NCI-H2196 (cell line): ENCODE measurements around the gene TAS1R2.
"Not testable (repeated sequence)": the region's sequence is repeated elsewhere in the genome, so short reads cannot be mapped to it uniquely, and the experiment has no call there.

Experiments used
- DNase-seq: peaks from one replicate; lab custom pipeline; 2025; ENCODE audit not compliant: unreplicated experiment; lab: John Stamatoyannopoulos, UW

The TAS1R2 gene

DNA sequence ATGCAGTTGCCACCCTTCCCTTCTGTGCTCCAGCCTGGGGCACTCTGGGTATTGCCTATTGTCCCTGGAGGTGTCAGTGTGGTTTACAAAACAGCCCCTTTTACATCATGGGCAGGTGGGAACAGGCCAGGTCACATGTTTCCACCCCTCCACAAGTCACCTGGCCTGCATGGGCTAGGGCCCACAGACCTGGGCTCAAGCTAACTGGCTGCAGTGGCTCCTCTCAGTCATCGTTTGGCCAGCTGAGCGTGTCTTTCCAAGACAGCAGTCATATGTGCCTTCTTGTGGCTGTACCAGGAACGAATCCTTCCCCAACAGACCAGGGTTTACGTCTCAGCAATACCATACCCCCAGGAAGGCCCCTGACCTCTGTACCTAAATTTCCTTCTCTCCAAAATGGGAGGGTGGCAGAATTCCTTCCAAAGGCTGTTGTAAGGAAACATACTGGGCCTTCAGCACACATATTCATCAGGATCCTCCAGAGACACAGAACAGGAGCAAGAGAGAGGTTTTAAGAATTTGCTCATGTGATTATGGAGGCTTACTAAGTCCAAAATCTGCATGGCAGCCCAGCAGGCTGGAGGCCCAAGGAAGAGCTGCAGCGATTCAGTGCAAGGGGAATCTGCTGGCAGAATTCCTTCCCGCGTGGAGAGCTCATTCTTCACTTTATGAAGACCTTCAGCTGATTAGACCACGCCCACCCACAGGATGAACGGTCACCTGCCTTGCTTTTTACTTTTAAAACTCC lies 10.6 kb upstream of the TAS1R2 start:
- DNase-seq: no peak

DNA sequence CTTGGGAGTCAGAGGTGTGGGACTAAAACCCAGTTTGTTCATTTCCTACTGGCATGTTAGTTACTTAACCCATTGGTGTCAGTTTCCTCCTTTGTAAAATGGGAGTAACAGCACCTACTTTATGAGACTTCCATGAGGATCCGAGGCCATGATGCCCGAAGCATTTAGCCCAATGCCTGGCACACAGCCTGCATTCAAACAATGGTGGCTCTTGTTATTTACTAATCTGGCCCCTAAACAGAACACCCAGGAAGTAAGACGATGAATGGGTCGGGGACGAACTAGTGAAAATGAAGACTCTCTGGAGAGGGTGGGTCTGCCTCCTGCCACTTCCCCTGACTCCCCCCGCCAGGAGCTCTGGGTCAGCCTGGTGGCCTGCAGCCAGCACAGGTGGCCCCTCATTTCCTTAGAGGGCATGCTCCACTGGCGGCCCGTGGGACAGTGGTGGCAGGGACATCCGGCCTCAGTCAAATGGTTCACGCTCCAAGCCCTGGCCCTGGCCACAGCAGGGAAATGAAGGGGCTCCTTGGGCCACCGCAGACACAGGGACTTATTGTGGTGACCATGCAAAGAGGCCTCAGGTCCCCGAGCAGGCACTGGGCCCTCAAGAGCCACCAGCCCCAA lies 9.5 kb upstream of the TAS1R2 start:
- DNase-seq: no peak

DNA sequence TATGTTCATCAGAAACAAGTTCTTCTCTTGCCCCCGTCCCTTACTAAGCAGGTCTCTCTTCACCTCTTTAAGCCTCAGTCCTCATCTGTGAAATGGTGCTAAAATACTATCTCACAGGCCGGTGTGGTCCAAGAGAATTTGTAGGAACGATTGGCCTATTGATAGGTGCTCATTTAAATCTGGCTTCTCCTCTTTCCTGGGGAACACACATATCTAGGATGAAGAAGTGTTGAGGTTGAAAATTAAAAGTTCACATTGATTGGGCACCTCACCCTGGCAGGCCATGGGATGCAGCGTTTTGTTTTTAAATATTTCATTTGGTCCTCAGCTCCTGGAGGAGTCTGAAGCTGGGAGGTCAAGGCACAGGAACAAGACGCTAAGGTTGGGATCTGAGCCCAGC lies 8.9 kb upstream of the TAS1R2 start:
- no peak for DNase-seq

DNA sequence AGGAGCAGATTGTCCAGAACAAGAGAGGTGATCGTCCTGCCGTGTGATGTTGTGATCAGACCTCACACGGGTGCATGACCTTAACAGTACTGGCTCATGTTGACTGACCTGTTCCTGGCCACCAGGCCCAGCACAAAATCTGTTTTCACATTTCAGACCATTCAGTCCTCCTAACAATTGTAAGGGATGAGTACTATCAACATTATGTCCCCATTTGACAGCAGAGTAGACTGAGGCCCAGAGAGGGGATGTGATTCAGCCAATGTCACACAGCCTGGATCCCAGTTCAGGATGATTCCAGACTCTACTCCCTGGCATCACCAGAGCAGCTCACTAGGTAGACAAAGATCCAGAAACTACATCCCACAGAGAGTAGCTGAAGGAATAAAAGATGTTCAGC lies 7.4 kb upstream of the TAS1R2 start:
- DNase-seq: no peak

DNA sequence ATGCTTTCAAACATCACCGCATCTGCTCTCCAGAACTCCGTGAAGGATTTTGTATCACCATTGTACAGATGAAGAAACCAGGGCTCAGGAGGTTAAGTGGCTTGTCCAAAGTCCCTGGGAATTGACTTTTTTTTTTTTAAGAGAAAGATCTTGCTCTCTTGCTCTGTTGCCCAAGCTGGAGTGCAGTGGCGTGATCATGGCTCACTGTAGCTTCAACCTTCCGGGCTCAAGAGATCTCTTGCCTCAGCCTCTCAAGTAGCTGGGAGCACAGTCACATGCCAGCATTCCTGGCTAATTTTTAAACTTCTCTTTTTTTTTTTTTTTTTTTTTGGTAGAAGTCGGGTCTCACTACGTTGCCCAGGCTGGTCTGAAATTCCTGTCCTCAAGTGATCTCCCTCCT lies 6.9 kb upstream of the TAS1R2 start:
- no peak for DNase-seq

DNA sequence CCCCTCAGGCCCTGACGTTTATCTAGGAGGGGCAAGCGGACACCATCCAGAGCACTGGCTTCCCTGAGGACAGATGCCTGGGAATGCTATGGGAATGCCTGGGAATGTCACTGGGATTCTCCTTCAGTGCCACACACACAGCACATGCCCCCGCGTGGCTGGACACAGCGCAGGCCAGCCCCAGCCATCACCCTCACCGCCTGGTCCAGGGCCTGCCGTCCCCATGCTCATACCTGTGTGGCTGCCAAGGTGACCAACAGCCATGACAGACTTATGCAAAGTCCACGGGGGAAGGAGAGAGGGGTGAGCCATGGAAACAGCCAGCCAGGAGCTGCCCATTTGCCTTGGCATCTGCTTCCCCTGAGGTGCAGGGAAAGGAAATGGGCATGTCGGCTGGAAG lies 5.7 kb upstream of the TAS1R2 start:
- no peak for DNase-seq

DNA sequence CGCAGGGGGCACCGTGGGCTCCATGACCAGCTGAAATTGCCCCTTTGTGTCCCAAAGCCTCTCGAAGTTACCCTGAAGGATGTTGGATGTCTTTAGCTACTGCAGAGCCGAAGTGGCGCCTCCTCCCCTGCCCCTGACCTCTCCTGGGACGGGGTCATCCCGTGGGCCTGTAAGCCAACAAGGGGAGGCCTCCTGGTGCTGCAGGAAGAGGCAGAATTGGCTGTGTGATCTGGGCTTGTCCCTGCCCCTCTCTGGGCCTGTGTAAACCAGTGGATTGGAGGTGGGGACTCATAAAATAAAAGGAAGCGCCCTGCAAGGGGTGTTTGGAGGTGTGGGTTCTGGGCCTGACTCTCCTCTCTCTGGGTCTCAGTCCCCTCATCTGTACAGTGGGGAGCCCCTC lies 2.1 kb upstream of the TAS1R2 start:
- DNase-seq: no peak

DNA sequence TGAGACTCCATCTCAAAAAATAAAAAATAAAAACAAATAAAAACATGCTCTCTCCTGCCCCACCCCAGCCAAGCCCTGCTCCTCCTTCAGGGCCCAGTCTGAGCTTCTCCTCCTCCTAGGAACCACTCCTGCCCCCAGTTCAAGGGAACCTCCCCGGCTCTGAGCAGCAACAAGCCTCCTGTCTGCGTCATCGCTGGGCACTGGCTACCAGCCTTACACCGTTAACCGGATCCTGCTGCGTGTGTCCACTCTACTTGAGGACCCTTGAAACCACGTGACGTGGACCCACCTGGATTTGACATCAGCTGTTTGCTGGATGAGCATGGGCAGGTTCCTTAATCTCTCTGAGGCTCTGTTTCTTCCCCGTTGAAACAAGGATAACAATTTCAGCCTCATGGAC lies 1.6 kb upstream of the TAS1R2 start:
- DNase-seq: no peak

DNA sequence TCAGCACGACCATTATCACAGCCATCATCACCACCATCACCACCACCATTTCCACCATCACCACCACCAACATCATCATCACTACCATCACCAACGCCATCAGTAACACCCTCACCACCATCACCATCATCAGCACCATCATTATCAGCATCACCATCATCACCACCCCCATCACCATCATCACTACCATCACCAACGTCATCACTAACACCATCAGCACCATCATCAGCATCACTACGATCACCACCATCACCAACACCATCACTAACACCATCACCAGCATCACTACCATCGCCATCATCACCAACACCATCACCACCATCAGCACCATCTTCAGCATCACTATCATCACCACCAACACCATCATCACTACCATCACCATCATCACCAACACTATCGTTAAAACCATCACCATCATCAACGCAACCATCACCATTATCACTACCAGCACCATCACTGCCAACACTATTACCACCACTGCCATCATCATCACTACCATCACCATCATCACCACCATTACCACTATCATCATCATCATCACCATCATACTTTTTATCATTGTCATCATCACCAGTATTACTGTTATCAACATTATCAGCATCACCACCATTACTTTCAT lies 1.3 kb downstream of the TAS1R2 start:
- DNase-seq: no peak

DNA sequence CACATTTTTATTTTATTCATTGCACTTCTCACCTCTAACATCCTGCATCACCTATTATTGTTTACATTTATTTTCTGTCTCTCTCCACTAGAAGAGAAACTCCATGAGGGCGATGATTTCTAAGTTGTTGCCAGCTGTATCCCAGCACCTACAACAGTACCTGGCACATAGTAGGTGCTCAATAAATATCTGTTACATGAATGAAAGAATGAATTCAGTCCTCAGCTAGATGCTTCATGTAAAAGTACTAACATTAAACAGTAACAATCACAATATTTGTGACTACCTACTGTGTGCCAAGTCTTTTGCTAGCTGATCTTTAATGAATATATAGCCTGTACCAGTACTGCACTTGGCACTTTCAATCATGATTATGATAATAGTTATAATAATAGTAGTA lies 3.0 kb downstream of the TAS1R2 start:
- no peak for DNase-seq

DNA sequence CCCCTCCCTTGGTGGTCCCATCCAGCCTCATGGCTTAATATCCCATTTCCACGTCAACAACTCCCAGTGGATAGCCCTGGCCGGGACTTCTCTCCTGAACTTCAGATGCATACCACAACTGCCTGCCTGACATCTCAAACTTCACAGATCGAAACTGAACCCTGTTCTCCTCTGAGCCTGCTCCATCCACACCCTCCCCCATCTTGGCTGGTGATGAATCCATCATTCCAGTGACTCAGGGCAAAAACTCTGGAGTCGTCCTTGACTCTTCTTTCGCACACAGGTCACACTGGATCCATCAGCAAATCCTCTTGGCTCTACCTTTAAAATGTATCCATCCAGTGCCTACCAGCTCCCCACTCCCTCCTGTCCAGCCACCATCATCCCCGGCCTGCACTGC lies 3.9 kb downstream of the TAS1R2 start:
- DNase-seq: no peak

DNA sequence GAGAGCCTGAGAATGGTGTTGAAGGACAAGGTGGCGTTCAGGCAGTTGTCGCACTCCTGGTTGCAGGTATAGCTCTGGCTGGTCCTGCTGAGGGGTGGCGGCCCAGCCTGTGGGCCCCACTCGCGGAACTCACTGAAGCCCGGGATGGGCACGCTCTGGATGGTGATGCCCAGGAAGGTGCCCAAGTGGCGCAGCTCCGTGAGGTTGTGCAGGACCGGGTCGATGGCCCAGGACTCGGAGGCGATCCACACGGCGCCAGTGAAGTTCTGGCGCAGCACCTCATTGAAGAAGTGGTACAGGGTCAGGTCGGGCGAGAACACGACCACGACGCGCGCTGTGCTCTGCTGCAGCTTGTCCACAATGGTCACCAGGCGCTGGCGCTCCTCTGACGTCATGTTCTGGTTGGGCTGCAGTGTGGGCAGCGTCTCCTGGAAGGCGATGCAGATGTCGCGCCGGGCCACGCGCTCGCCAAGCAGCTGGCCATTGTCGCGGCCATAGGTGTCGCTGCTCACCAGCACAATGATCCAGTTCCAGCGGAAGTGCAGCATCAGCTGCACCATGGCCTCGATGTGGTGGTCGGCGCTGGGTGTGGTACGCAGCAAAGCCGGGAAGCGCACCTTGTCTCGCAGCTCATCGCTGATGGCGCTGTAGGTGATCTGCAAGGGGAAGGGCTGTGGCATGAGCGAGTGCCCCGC lies 5.0 kb downstream of the TAS1R2 start:
- no peak for DNase-seq

DNA sequence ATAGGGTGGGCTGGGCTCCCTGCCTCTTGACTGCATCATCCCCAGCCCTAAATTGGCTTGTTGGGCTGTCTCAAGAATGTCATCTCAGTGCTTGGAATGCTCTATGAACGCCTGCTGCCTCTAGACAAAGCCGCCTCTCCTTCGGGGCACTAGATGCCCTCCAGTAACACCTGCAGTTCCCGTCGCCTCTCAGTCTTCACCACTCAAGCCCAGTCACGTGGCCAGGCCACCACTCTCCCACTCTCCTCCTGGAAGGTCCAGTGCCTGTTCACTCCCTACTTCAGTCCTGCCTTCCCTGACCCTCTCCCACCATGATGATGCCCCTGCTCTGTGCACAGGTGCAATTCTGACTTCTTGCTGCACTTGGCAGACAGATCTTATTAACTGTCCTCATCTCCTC lies 7.0 kb downstream of the TAS1R2 start:
- DNase-seq: no peak

DNA sequence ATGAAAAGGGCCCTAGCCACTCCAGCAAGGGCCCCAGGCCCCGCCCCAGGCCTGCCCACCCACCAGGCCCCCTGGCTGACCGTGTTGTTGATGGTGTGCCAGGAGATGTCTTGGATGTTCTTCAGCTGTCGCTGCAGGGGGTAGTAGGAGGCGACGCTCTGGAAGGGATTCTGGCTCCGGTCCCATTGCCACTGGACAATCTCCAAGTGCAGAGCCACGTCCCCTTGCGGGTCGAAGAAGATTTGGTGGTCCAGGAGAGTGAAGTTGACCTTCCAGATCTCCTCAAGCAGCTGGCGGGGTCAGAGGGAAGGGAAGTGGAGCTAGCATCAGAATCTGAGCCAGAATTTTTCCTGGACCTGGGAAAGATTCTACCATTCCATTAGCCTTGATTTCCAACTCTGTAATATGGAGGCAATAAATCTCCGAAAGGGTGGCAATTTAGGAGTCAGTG lies 10.2 kb downstream of the TAS1R2 start:
- DNase-seq: no peak

DNA sequence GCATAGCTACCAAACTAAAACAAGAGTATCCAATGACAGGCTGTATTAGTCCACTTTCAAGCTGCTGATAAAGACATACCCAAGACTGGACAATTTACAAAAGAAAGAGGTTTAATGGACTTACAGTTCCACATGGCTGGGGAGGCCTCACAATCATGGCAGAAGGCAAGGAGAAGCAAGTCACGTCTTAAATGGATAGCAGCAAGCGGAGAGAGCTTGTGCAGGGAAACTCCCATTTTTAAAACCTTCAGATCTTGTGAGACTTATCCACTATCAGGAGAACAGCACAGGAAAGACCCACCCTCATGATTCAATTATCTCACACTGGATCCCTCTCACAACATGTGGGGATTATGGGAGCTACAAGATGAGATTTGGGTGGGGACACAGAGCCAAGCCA lies 11.7 kb downstream of the TAS1R2 start:
- DNase-seq: not testable (repeated sequence)

DNA sequence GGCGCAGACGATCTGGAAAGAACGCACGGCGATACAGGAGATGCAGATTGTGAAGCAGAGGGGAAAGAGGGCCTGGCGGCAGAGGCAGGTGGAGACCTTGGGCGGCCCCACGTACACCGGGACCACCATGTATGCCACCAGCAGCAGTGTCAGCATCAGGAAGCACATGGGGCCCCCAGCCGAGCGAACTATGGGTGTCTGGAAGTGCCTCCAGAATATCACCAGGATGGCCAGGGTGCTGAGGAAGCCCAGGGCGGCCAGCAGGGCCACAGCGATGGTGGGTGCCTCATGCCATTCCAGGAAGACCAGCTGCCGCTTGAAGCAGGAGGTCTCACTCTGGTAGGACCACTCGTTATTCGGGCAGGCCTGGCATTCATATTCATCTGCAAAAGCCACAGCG lies 19.3 kb downstream of the TAS1R2 start:
- no peak for DNase-seq

DNA sequence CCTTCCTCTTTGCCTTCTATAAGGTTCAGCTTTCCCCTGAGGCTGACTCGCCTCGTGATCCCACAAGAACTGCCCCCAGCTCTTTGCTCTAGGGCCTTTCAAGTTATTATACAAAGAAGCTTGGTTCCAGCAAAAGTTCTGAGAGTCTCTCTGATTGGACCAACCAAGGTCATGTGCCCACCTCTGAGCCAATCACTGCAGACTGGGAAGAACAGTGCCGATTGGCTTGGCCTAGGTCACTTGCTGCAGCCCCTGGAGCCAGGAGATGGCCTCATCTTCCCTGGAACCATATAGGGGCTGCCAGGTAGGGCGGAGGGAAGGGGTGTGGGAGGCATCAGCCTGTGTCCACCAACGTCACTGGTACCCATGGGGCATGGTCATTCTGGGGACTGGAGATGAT lies 22.8 kb downstream of the TAS1R2 start:
- no peak for DNase-seq

DNA sequence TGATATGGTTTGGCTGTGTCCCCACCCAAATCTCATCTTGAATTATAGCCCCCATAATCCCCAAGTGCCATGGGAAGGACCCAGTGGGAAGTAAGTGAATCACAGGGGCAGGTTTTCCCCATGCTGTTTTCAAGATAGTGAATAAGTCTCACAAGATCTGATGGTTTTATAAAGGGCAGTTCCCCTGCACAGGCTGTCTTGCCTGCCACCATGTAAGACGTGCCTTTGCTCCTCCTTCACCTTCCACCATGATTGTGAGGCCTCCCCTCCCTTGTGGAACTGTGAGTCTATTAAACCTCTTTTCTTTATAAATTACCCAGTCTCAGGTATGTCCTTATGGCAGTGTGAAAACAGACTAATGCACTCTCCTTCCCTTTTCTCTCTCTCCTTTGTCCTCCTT lies 27.1 kb downstream of the TAS1R2 start:
- not testable (repeated sequence) for DNase-seq

DNA sequence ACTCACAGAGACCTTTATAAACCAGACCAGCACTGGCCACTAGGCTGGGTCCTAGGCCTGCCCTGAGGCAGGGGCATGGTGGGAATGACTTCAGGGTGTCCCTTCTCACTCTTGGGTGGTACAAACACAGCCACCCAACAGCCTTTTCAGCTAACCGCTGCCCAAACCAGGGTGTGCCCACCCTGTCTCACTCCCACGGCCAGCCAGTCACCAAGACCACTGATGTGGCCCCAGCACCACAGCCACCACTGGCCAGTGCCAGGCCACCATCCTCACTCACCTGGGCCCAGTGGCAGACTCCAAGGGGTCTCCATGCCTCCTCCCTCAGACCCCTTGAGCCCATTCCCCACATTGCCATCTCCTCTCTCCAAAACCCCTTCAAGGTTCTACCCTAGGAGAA lies 27.8 kb downstream of the TAS1R2 start:
- no peak for DNase-seq

DNA sequence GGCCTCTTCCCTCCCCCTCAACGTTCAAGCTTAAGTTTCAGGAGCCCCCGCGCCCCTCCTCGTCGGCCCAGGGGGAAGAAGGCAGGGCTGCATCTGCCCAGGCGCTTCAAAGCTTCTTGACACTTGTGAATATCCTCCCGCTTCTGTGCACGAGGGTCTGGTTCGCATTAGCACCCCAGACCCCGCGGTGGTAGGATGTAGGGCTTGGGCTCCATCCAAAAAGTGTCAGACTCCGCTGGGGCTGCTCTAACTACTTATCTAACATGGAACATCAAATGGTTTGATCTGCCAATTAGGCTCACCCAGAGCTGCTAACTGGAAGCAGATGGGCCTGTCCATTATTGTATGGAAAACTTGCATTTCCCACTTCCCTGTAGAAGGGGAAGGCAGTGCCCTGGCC lies 28.9 kb downstream of the TAS1R2 start:
- no peak for DNase-seq

DNA sequence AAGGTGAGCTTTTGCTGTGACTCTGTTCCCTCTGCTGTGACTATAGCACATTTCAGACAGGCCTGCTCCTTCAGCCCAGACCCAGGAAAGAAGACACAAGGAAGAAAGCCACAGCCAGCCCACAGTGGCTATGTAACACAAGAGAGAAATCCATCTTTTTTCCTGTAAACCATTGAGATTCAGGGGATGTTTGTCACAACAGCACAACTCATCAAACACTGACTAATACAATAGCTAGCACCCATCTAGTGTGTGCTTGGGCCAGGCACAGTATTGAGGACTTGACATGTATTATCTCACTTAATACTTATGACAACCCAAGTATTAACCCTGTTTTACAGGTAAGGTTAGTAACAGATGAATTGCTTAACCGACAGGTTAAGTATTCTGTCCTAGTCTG lies 29.8 kb downstream of the TAS1R2 start:
- DNase-seq: no peak

DNA sequence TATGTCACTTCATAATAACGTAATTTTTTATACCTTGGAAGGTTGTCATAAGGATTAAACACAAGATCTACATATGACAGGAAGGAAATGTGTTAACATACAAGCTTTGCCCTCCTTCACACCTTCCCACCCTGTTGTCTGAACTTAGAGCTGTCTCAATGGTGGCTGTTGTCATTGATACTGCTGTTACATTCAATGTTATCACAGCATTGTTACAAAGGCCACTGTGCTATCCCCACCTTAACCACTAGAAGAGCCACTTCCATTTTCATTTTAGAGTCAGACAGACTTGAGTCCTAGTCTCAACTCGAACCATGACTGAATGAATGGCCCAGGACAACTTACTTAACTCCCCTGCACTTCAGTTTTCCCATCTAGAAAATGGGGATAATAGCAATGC lies 31.2 kb downstream of the TAS1R2 start:
- no peak for DNase-seq
